K562 (cell line): ENCODE measurements around the gene ANP32B. TPM values are rescaled to one million over a fixed set of nuclear protein-coding genes. Genes with fewer than 3 reads are reported as not detected.
A peak's percentile ranks its signal among the peaks of the same experiment; 100 is the strongest.

Experiments used
- ATF4 ChIP-seq: fragments of 450-650 bp; formaldehyde crosslinking; IDR thresholded peaks from 2 replicates; pipeline ENCODE4 v1.4.0; 2022; ENCODE audit warnings: mild to moderate bottlenecking, moderate library complexity
- MBD2 ChIP-seq: sonication (generic); IDR thresholded peaks from 2 replicates; pipeline ENCODE4 v1.6.1; 2016; ENCODE audit warnings: low read depth, borderline replicate concordance
- PATZ1 ChIP-seq: fragments of 250-450 bp; sonication (Bioruptor Pico); IDR thresholded peaks from 2 replicates; pipeline ENCODE4 v1.5.0; 2020; ENCODE audit warnings: mild to moderate bottlenecking, borderline replicate concordance
- POLR2AphosphoS5 ChIP-seq: IDR thresholded peaks from 2 replicates; pipeline ENCODE4 v1.6.1; 2011; ENCODE audit warnings: mild to moderate bottlenecking, low read depth, low read length, moderate library complexity; ENCODE audit not compliant: control insufficient read depth, insufficient read depth
- SOX6 ChIP-seq: fragments of 450-650 bp; IDR thresholded peaks from 2 replicates; pipeline ENCODE4 v1.6.1; 2014; ENCODE audit warnings: mild to moderate bottlenecking
- TAF15 ChIP-seq: fragments of 200-400 bp; formaldehyde crosslinking; IDR thresholded peaks from 2 replicates; pipeline ENCODE4 v1.6.1; 2017; ENCODE audit warnings: mild to moderate bottlenecking, low read depth, low read length, moderate library complexity
- TAL1 ChIP-seq: fragments of 450-650 bp; IDR thresholded peaks from 2 replicates; pipeline ENCODE4 v1.6.1; 2016; ENCODE audit warnings: mild to moderate bottlenecking
- YY1 ChIP-seq, 3 experiments: IDR thresholded peaks; 2 replicates each; pipeline ENCODE4 v1.6.1; 2011; ENCODE audit warnings: low read length in 2 of 3, mild to moderate bottlenecking in 2 of 3, moderate library complexity in 2 of 3, borderline replicate concordance in 1 of 3, control low read depth in 1 of 3, low read depth in 1 of 3; ENCODE audit not compliant: insufficient read depth in 3 of 3, insufficient replicate concordance in 2 of 3, control insufficient read depth in 1 of 3, insufficient read length in 1 of 3; ENCODE audit errors: extremely low read depth in 1 of 3
- ZBTB2 ChIP-seq: fragments of 450-650 bp; IDR thresholded peaks from 2 replicates; pipeline ENCODE4 v1.6.1; 2016; ENCODE audit warnings: antibody characterized with exemption
- ZBTB9 ChIP-seq: fragments of 450-650 bp; formaldehyde crosslinking; IDR thresholded peaks from 2 replicates; pipeline ENCODE4 v1.4.0; 2020; ENCODE audit warnings: mild to moderate bottlenecking, moderate library complexity
- ZC3H4 ChIP-seq: sonication (generic); formaldehyde crosslinking; IDR thresholded peaks from 2 replicates; pipeline ENCODE4 v1.9.0; 2021; ENCODE audit warnings: missing genetic modification reagents, borderline replicate concordance
- ZNF12 ChIP-seq: sonication (generic); formaldehyde crosslinking; IDR thresholded peaks from 2 replicates; pipeline ENCODE4 v1.4.0; 2020; ENCODE audit warnings: mild to moderate bottlenecking, missing genetic modification reagents
- ZNF184 ChIP-seq: sonication (generic); formaldehyde crosslinking; IDR thresholded peaks from 2 replicates; pipeline ENCODE4 v1.5.0; 2020; ENCODE audit warnings: missing genetic modification reagents
- ZNF316 ChIP-seq: fragments of 450-650 bp; IDR thresholded peaks from 2 replicates; pipeline ENCODE4 v1.6.1; 2016
- ZNF592 ChIP-seq: fragments of 450-650 bp; IDR thresholded peaks from 2 replicates; pipeline ENCODE4 v1.6.1; 2017; ENCODE audit warnings: antibody characterized with exemption, mild to moderate bottlenecking
- polyA plus RNA-seq, 8 experiments: library from polyadenylated mRNA; depleted of rRNA in 4 of 8; stranded (reverse) in 5 of 8; unstranded in 3 of 8; fragments of >200 nt; fragmentation: Nextera tagmentation in 2 of 8; fragmentation: Illumina TruSeq in 1 of 8; extraction: Ambion mirVana in 2 of 8; extraction: Trizol in 1 of 8; gene quantifications; 2 replicates each; pipeline versions ENCODE4 v1.2.1 to v1.2.3, GENCODE V29; 2011 to 2014; ENCODE audit warnings: inconsistent platforms in 1 of 8, missing spikeins in 1 of 8
- total RNA-seq, 7 experiments: library from RNA; depleted of rRNA in 6 of 7; stranded (reverse); fragments of >200 nt in 6 of 7; fragmentation: Illumina TruSeq in 2 of 7; extraction: Trizol in 2 of 7; gene quantifications; 2 replicates each; pipeline versions ENCODE4 v1.2.1 to v1.2.3, GENCODE V29; 2011 to 2021; ENCODE audit warnings: low replicate concordance in 1 of 7

ANP32B gene
- total and polyA plus RNA-seq, 9 of the 15 experiments (the other 6 are each of a cell fraction or from before 2014, with no cell fraction given), result 68.9 to 815 (median 141) TPM

GRCh38 chr9:97985058-97985861, 2.1 kb downstream of the ANP32B start (continued):
- TF ChIP-seq ZBTB2 (no peak), YY1 (IDR thresholded peaks at IDR 0.05; ENCODE audit: borderline replicate concordance in 1 of 3, control insufficient read depth in 1 of 3, extremely low read depth in 1 of 3, insufficient read depth in 3 of 3, insufficient read length in 1 of 3, insufficient replicate concordance in 2 of 3, low read depth in 1 of 3, low read length in 2 of 3) (peak; percentile 45 to 89 (median 72)), TAL1 (no peak), TAF15 (no peak), ZBTB9 (CRISPR knock-in tag) (no peak; the same call in 1 of the 2 replicates), PATZ1 (CRISPR knock-in tag) (no peak), POLR2AphosphoS5 (no peak), ZNF12 (CRISPR knock-in tag) (no peak), MBD2 (no peak), ZNF592 (peak; percentile 96), ZC3H4 (CRISPR knock-in tag) (no peak), SOX6 (no peak), ZNF184 (CRISPR knock-in tag) (no peak), ZNF316 (no peak), ATF4 (CRISPR knock-in tag) (no peak; the same call in 1 of the 2 replicates)
